Measurements from ENCODE around the gene TMCC1. TPM values are rescaled to one million over a fixed set of nuclear protein-coding genes. Genes with fewer than 3 reads are reported as not detected.
"Not testable (repeated sequence)": the region's sequence is repeated elsewhere in the genome, so short reads cannot be mapped to it uniquely, and the experiment has no call there.

The TMCC1 gene
- total RNA-seq, 1 experiment from 2014 or later = 9.0 TPM

- DNase-seq (ENCODE audit: low spot score) = not testable (repeated sequence)
These were observed 282.6 kb downstream of the TMCC1 start for GRCh38 chr3:129610794-129611445.

GRCh38 chr3:129610276-129610675 lies 283.2 kb downstream of the TMCC1 start:
- no peak for DNase-seq (ENCODE audit: low spot score)

GRCh38 chr3:129609591-129610182 lies 283.8 kb downstream of the TMCC1 start:
- peak; percentile 87 for DNase-seq (ENCODE audit: low spot score)

- no peak for DNase-seq (ENCODE audit: low spot score)
These were observed 284.4 kb downstream of the TMCC1 start for GRCh38 chr3:129608936-129609590.

GRCh38 chr3:129608087-129608935 lies 285.2 kb downstream of the TMCC1 start:
- DNase-seq (ENCODE audit: low spot score) = peak; percentile 81

GRCh38 chr3:129607391-129608068 lies 286.0 kb downstream of the TMCC1 start:
- DNase-seq (ENCODE audit: low spot score) = no peak

GRCh38 chr3:129606636-129607390 lies 286.7 kb downstream of the TMCC1 start, which contains the start of gene PLXND1:
Gene PLXND1, minus strand, starts transcription at chr3:129606676. Its CDS starts 37 bp downstream, at chr3:129606639.
- DNase-seq (ENCODE audit: low spot score) = peak; percentile 77

- DNase-seq (ENCODE audit: low spot score) = peak; percentile 63
These were observed 287.4 kb downstream of the TMCC1 start for GRCh38 chr3:129605922-129606635.

- DNase-seq (ENCODE audit: low spot score) = no peak
These were observed 288.1 kb downstream of the TMCC1 start for GRCh38 chr3:129605203-129605921.

GRCh38 chr3:129604767-129605166 lies 288.7 kb downstream of the TMCC1 start:
- no peak for DNase-seq (ENCODE audit: low spot score)

- no peak for DNase-seq (ENCODE audit: low spot score)
These were observed 289.3 kb downstream of the TMCC1 start for GRCh38 chr3:129603991-129604749.

GRCh38 chr3:129603561-129603942 lies 290.0 kb downstream of the TMCC1 start:
- DNase-seq (ENCODE audit: low spot score) = no peak

GRCh38 chr3:129602730-129603560 lies 290.6 kb downstream of the TMCC1 start:
- peak; percentile 98 for DNase-seq (ENCODE audit: low spot score)

- DNase-seq (ENCODE audit: low spot score) = no peak
These were observed 291.2 kb downstream of the TMCC1 start for GRCh38 chr3:129602309-129602708.

GRCh38 chr3:129601713-129602112 lies 291.8 kb downstream of the TMCC1 start:
- DNase-seq (ENCODE audit: low spot score) = no peak

- DNase-seq (ENCODE audit: low spot score) = no peak
These were observed 293.2 kb downstream of the TMCC1 start for GRCh38 chr3:129600348-129600747.

GRCh38 chr3:129599607-129600006 lies 293.9 kb downstream of the TMCC1 start:
- DNase-seq (ENCODE audit: low spot score) = peak; percentile 96

- DNase-seq (ENCODE audit: low spot score) = no peak
These were observed 294.4 kb downstream of the TMCC1 start for GRCh38 chr3:129599073-129599472.
